ENCODE measurements around the gene NTN3. TPM values are rescaled to one million over a fixed set of nuclear protein-coding genes. Genes with fewer than 3 reads are reported as not detected.

The NTN3 gene
- total RNA-seq, 1 donor from 2014 or later, result 5.4 TPM

- peak; percentile 5 for DNase-seq
- peaks cover 15% of the 10 kb centered on the region for H3K27me3 Mint-ChIP-seq (ENCODE audit: unreplicated experiment)
- no peak for TF ChIP-seq CTCF (IDR thresholded peaks at IDR 0.05; ENCODE audit: partially characterized antibody, unreplicated experiment)
- H3K9me3 Mint-ChIP-seq (ENCODE audit: unreplicated experiment), result peaks cover 15% of the 10 kb centered on the region
- H3K27ac Mint-ChIP-seq (ENCODE audit: unreplicated experiment), result no peak overlapping the region
- H3K36me3 Mint-ChIP-seq (ENCODE audit: unreplicated experiment), result no peaks in the 10 kb centered on the region
- H3K4me3 Mint-ChIP-seq (ENCODE audit: unreplicated experiment), result no peak overlapping the region
- peaks cover 24% of the 10 kb centered on the region for H3K4me1 Mint-ChIP-seq (ENCODE audit: low read depth, unreplicated experiment)
Observed at GRCh38 chr16:2480948-2481347, 9.9 kb downstream of the NTN3 start.

DNA sequence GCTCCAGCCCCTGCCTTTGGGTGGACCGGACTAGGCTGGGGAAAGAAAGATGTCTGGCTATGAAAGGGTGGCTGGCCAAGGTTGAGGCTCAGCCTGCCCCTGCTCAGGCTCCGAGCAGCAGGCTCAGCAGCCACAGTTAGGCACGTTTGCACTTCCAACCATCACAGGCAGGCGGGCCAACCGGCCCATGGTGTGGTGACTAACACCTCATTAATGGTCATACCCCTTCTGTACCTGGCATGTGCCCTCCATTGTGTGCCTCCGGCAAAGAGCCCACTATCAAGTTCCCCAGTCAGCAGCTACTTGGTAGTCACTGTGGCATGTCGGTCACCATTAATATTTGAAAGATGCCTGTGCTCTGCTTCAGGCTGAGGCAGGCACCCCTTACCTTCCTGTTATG lies 10.6 kb downstream of the NTN3 start:
- peaks cover 9% of the 10 kb centered on the region for H3K27me3 Mint-ChIP-seq (ENCODE audit: unreplicated experiment)
- H3K4me3 Mint-ChIP-seq (ENCODE audit: unreplicated experiment), result no peak overlapping the region
- no peak for TF ChIP-seq CTCF (IDR thresholded peaks at IDR 0.05; ENCODE audit: partially characterized antibody, unreplicated experiment)
- peak; percentile 6 for DNase-seq
- H3K4me1 Mint-ChIP-seq (ENCODE audit: low read depth, unreplicated experiment), result peaks cover 23% of the 10 kb centered on the region
- no peaks in the 10 kb centered on the region for H3K36me3 Mint-ChIP-seq (ENCODE audit: unreplicated experiment)
- no peak overlapping the region for H3K27ac Mint-ChIP-seq (ENCODE audit: unreplicated experiment)
- H3K9me3 Mint-ChIP-seq (ENCODE audit: unreplicated experiment), result peaks cover 10% of the 10 kb centered on the region

GRCh38 chr16:2482249-2482648 lies 11.2 kb downstream of the NTN3 start:
- Mint-ChIP-seq H3K4me1 (ENCODE audit: low read depth, unreplicated experiment) (peaks cover 29% of the 10 kb centered on the region), H3K36me3 (ENCODE audit: unreplicated experiment) (no peaks in the 10 kb centered on the region), H3K27me3 (ENCODE audit: unreplicated experiment) (peaks cover 7% of the 10 kb centered on the region), H3K4me3 (ENCODE audit: unreplicated experiment) (no peak overlapping the region), H3K9me3 (ENCODE audit: unreplicated experiment) (peaks cover 10% of the 10 kb centered on the region), H3K27ac (ENCODE audit: unreplicated experiment) (no peak overlapping the region)
- DNase-seq, result peak; percentile 6
- no peak for TF ChIP-seq CTCF (IDR thresholded peaks at IDR 0.05; ENCODE audit: partially characterized antibody, unreplicated experiment)

DNA sequence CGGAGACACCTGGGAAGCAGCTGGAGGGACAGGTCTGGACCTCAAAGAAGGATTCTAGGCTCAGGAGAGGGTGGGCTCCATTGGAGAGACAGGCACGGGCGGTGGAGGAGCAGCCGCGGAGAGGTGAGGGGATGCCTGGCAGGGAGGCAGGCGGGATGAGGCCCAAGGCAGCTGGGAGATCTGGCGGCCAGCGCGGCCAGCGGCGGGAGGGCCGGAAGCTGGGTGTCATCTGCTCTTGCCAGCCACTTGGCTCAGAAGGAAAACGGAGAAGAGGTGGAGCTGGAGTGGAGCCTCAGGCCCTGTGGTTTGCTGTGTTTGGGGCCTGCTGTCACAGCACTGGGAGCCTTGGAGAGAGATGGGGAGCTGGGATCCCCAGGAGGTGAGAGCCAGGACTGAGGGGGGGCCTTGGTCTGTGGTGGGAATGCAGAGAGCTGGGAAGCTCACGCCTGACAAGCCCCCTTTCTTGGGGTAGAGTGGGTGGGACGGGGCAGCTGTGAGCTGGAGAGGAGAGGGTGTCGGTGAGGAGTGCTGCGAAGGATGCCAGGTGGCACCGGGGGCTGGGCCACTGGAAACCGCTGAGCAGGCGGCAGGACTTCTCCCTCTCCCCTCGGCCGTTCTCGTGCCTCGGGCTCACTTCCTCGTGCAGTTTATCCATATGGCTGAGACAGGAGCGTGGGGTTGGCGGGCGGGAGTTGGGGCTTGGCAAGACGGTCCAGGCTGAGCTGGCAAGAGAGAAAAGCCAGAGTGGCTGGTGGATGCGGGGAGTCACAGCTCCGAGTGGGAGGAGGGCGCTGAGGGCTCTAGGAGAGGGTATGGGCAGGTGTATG lies 11.8 kb downstream of the NTN3 start:
- Mint-ChIP-seq H3K27me3 (ENCODE audit: unreplicated experiment) (peaks cover 10% of the 10 kb centered on the region), H3K4me1 (ENCODE audit: low read depth, unreplicated experiment) (peaks cover 27% of the 10 kb centered on the region), H3K9me3 (ENCODE audit: unreplicated experiment) (peaks cover 11% of the 10 kb centered on the region), H3K27ac (ENCODE audit: unreplicated experiment) (peak overlapping the region; percentile 52), H3K4me3 (ENCODE audit: unreplicated experiment) (peak overlapping the region; percentile 20), H3K36me3 (ENCODE audit: unreplicated experiment) (no peaks in the 10 kb centered on the region)
- no peak for TF ChIP-seq CTCF (IDR thresholded peaks at IDR 0.05; ENCODE audit: partially characterized antibody, unreplicated experiment)
- peak; percentile 22 for DNase-seq
